Measurements from ENCODE around the gene EFS. TPM values are rescaled to one million over a fixed set of nuclear protein-coding genes. Genes with fewer than 3 reads are reported as not detected.

Gene EFS
- total RNA-seq, 2 donors from 2014 or later = 69.9 to 96.4 TPM

DNA sequence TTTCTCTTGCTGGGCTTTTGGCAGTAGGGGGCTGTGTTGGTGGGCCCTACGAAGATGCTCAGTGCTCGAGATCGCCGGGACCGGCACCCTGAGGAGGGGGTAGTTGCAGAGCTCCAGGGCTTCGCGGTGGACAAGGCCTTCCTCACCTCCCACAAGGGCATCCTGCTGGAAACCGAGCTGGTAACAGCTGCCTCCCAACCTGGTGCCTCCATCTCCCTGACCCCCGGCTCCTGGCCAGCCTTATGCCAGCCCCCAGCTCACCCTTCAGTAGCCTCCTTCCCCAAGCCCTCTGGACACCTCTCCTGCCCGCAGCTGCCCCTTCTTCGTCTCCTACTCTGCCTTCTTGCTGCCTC is 12.2 kb upstream of the EFS start:
- 74 to 85% methylated on average over 5 to 11 of the region's 11 CpGs for WGBS, 2 experiments (ENCODE audit: insufficient coverage in 1 of 2, insufficient read length in 1 of 2)
- H3K9ac ChIP-seq (ENCODE audit: extremely low read depth, low read length, poor library complexity, severe bottlenecking) = no peak overlapping the region
- no peak for DNase-seq
- Mint-ChIP-seq H3K9me3 (no peaks in the 10 kb centered on the region), H3K4me1 (no peaks in the 10 kb centered on the region), H3K27me3 (ENCODE audit: insufficient read depth) (peaks cover 45% of the 10 kb centered on the region), H3K27ac (no peak overlapping the region), H3K4me3 (no peak overlapping the region), H3K36me3 (ENCODE audit: low read depth) (no peaks in the 10 kb centered on the region)
- no peak overlapping the region for H3K27ac ChIP-seq (ENCODE audit: low read depth, low read length)
- no peaks in the 10 kb centered on the region for H3K27me3 ChIP-seq (ENCODE audit: control insufficient read depth, insufficient read depth, low read length, poor library complexity, severe bottlenecking)
- H3K4me3 ChIP-seq (ENCODE audit: low read length) = no peak overlapping the region
- H3K9me3 ChIP-seq (ENCODE audit: control insufficient read depth, low read length) = no peaks in the 10 kb centered on the region
- H3K36me3 ChIP-seq (ENCODE audit: control insufficient read depth, insufficient read depth, low read length) = no peaks in the 10 kb centered on the region
- TF ChIP-seq CTCF (conservative IDR thresholded peaks at IDR 0.05) = no peak
- no peaks in the 10 kb centered on the region for H3K4me1 ChIP-seq (ENCODE audit: control insufficient read depth, insufficient read depth, low read length)

GRCh38 chr14:23376482-23377197 is 11.7 kb upstream of the EFS start, which contains the start of gene CMTM5:
Gene CMTM5, plus strand, starts transcription at chr14:23377046. Its CDS starts 206 bp downstream, at chr14:23377252.
- Mint-ChIP-seq H3K27ac (no peak within 1 kb of the TSS), H3K4me3 (no peak within 1 kb of the TSS), H3K36me3 (ENCODE audit: low read depth) (no peaks in the 10 kb centered on the region), H3K9me3 (no peaks in the 10 kb centered on the region), H3K4me1 (no peaks in the 10 kb centered on the region), H3K27me3 (ENCODE audit: insufficient read depth) (peaks cover 46% of the 10 kb centered on the region)
- no peak for TF ChIP-seq CTCF (conservative IDR thresholded peaks at IDR 0.05)
- Histone ChIP-seq H3K27me3 (ENCODE audit: control insufficient read depth, insufficient read depth, low read length, poor library complexity, severe bottlenecking) (no peaks in the 10 kb centered on the region), H3K36me3 (ENCODE audit: control insufficient read depth, insufficient read depth, low read length) (no peaks in the 10 kb centered on the region), H3K27ac (ENCODE audit: low read depth, low read length) (no peak within 1 kb of the TSS), H3K4me3 (ENCODE audit: low read length) (no peak within 1 kb of the TSS), H3K9ac (ENCODE audit: extremely low read depth, low read length, poor library complexity, severe bottlenecking) (no peak within 1 kb of the TSS), H3K4me1 (ENCODE audit: control insufficient read depth, insufficient read depth, low read length) (no peaks in the 10 kb centered on the region), H3K9me3 (ENCODE audit: control insufficient read depth, low read length) (no peaks in the 10 kb centered on the region)
- 82 to 93% methylated on average over 3 to 12 of the region's 13 CpGs for WGBS, 2 experiments (ENCODE audit: insufficient coverage in 1 of 2, insufficient read length in 1 of 2)
- DNase-seq = peak; percentile 70

- Mint-ChIP-seq H3K36me3 (ENCODE audit: low read depth) (no peaks in the 10 kb centered on the region), H3K27me3 (ENCODE audit: insufficient read depth) (peaks cover 46% of the 10 kb centered on the region), H3K4me1 (no peaks in the 10 kb centered on the region), H3K9me3 (no peaks in the 10 kb centered on the region), H3K27ac (no peak overlapping the region), H3K4me3 (no peak overlapping the region)
- no peaks in the 10 kb centered on the region for H3K4me1 ChIP-seq (ENCODE audit: control insufficient read depth, insufficient read depth, low read length)
- no peak overlapping the region for H3K4me3 ChIP-seq (ENCODE audit: low read length)
- 91 to 94% methylated on average over 16 to 21 of the region's 21 CpGs for WGBS, 2 experiments (ENCODE audit: insufficient coverage in 1 of 2, insufficient read length in 1 of 2)
- no peak overlapping the region for H3K27ac ChIP-seq (ENCODE audit: low read depth, low read length)
- DNase-seq = no peak
- TF ChIP-seq CTCF (conservative IDR thresholded peaks at IDR 0.05) = no peak
- no peak overlapping the region for H3K9ac ChIP-seq (ENCODE audit: extremely low read depth, low read length, poor library complexity, severe bottlenecking)
- H3K27me3 ChIP-seq (ENCODE audit: control insufficient read depth, insufficient read depth, low read length, poor library complexity, severe bottlenecking) = no peaks in the 10 kb centered on the region
- no peaks in the 10 kb centered on the region for H3K9me3 ChIP-seq (ENCODE audit: control insufficient read depth, low read length)
- H3K36me3 ChIP-seq (ENCODE audit: control insufficient read depth, insufficient read depth, low read length) = no peaks in the 10 kb centered on the region
Measured at GRCh38 chr14:23375527-23376251, 10.7 kb upstream of the EFS start.
